BJ (cell line): ENCODE results near the gene TEKT5. TPM values are rescaled to one million over a fixed set of nuclear protein-coding genes. Genes with fewer than 3 reads are reported as not detected.

Source experiments
- CTCF ChIA-PET: fragments of 350-600 bp; formaldehyde crosslinking; extraction: SDS; loops from one replicate; lab custom pipeline; 2021; ENCODE audit warnings: antibody characterized with exemption, inconsistent platforms; lab: Yijun Ruan, JAX
- POLR2A ChIA-PET: fragments of 300-600 bp; sonication (Branson Sonifier 250); formaldehyde crosslinking; extraction: SDS; loops from one replicate; lab custom pipeline; 2021; ENCODE audit warnings: antibody characterized with exemption; lab: Charles Lee
- DNase-seq: peaks from one replicate; pipeline ENCODE4 v3.0.0-alpha.2; 2011; ENCODE audit warnings: low read depth
- H3K27me3 ChIP-seq: 2 replicates; pipeline ENCODE4 v1.6.0; 2011; ENCODE audit warnings: low read length; ENCODE audit not compliant: control insufficient read depth, insufficient read depth
- H3K36me3 ChIP-seq: 2 replicates; pipeline ENCODE4 v1.5.1; 2011; ENCODE audit warnings: low read length; ENCODE audit not compliant: control insufficient read depth, insufficient read depth
- H3K4me3 ChIP-seq: 2 replicates; pipeline ENCODE4 v1.5.1; 2011; ENCODE audit warnings: low read depth, mild to moderate bottlenecking, control low read depth, low read length
- polyA plus RNA-seq: library from polyadenylated mRNA; depleted of rRNA; stranded (reverse); fragments of >200 nt; gene quantifications from 2 replicates; pipeline ENCODE4 v1.2.3, GENCODE V29; 2011
- TF ChIP-seq, protein P1 (sequence below): IDR thresholded peaks from 2 replicates; pipeline ENCODE4 v1.5.1; 2011; ENCODE audit warnings: low read depth, mild to moderate bottlenecking, control low read depth, inconsistent platforms, low read length, moderate library complexity; ENCODE audit not compliant: insufficient read depth

Gene TEKT5
- polyA plus RNA-seq, 1 experiment: not detected

DNA sequence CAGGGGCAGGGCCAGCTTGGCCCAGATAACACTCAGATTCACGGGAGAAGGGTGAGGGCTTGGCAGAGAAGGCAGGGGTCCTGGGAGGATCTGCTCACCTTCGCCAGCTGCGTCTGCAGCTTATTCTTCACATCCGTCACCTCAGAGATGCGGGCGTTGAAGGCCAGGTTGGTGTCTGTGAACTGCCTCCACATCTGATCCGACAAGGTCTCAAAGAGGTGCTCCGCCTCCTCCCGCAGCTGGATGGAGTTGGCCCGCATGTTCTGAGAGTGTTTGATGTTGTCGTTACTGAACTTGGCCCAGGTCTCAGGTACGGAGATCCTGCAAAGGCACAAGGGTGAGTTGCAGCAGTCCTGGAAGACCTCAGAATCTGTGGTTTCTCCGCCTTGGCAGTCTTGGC, 18.9 kb downstream of the TEKT5 start:
- TF ChIP-seq, protein P1, sequence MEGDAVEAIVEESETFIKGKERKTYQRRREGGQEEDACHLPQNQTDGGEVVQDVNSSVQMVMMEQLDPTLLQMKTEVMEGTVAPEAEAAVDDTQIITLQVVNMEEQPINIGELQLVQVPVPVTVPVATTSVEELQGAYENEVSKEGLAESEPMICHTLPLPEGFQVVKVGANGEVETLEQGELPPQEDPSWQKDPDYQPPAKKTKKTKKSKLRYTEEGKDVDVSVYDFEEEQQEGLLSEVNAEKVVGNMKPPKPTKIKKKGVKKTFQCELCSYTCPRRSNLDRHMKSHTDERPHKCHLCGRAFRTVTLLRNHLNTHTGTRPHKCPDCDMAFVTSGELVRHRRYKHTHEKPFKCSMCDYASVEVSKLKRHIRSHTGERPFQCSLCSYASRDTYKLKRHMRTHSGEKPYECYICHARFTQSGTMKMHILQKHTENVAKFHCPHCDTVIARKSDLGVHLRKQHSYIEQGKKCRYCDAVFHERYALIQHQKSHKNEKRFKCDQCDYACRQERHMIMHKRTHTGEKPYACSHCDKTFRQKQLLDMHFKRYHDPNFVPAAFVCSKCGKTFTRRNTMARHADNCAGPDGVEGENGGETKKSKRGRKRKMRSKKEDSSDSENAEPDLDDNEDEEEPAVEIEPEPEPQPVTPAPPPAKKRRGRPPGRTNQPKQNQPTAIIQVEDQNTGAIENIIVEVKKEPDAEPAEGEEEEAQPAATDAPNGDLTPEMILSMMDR: no peak
- no peaks in the 10 kb centered on the region; the same call in none of the 2 replicates for H3K27me3 ChIP-seq
- H3K36me3 ChIP-seq: no peaks in the 10 kb centered on the region
- ChIA-PET POLR2A (no interaction called here), CTCF (no interaction called here)
- no peak for DNase-seq
- no peak overlapping the region for H3K4me3 ChIP-seq

DNA sequence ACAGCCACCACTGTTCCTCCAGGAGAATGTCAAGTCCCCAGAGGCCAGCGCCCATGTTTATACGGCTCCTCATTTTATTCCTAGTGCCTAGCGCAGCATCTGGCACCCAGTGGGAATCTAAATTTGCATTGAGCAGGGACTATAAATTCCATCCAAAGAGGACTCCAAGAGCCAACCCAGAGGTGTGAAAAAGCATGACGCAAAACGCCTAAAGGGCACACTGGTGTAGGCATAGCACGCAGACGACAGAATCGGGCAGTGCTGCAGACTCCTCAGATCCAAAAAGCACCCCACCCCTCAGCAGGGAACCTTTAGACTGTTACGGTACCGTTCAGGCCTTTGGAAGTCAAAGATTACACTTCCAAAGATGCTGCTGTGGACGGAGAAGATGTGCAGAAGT, 19.5 kb downstream of the TEKT5 start:
- POLR2A ChIA-PET: no interaction called here
- H3K4me3 ChIP-seq: no peak overlapping the region
- no peaks in the 10 kb centered on the region for H3K36me3 ChIP-seq
- CTCF ChIA-PET: no interaction called here
- no peak for DNase-seq
- TF ChIP-seq, protein P1: no peak
- no peaks in the 10 kb centered on the region; the same call in none of the 2 replicates for H3K27me3 ChIP-seq

DNA sequence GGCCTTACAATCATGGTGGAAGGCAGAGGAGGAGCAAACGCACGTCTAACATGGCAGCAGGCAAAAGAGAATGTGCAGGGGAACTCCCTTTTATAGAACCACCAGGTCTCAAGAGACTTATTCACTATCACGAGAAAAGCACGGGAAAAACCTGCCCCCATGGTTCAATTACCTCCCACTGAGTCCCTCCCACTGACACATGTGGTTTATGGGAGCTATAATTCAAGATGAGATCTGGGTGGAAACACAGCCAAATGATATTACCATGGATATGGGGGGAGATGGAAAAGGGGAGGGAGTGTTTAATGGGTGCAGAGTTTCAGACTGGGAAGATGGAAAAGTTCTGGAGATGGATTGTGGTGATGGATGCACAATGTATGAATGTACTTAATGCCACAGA, 23.0 kb downstream of the TEKT5 start:
- ChIA-PET POLR2A (no interaction called here), CTCF (no interaction called here)
- no peaks in the 10 kb centered on the region for H3K36me3 ChIP-seq
- TF ChIP-seq, protein P1: no peak
- no peak for DNase-seq
- no peak overlapping the region for H3K4me3 ChIP-seq
- H3K27me3 ChIP-seq: no peaks in the 10 kb centered on the region; the same call in 1 of the 2 replicates

DNA sequence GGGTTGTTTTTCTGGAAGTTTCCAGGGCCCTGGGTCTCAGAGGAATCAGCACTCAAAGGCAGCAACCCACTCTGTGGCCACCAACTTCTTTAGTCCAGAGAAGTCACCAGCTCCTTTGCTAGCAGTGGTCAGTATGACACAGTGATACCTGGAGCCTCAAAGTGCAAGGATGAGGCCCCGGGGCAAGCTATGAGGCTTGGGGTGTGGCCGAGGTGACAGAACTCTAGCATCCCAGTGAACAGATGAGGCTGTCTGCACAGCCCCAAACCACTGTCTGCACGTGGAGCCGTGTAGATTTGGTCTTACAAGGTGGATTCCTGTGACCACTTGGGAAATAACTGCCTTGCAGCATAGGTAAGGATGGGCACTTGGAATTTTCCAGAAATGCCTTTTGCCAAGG, 24.9 kb downstream of the TEKT5 start:
- CTCF ChIA-PET: interaction anchor here (1.4 kb wide), 1 partner anchor 149 kb away, joined by 5 read pairs; no protein-coding TSS in a partner anchor

DNA sequence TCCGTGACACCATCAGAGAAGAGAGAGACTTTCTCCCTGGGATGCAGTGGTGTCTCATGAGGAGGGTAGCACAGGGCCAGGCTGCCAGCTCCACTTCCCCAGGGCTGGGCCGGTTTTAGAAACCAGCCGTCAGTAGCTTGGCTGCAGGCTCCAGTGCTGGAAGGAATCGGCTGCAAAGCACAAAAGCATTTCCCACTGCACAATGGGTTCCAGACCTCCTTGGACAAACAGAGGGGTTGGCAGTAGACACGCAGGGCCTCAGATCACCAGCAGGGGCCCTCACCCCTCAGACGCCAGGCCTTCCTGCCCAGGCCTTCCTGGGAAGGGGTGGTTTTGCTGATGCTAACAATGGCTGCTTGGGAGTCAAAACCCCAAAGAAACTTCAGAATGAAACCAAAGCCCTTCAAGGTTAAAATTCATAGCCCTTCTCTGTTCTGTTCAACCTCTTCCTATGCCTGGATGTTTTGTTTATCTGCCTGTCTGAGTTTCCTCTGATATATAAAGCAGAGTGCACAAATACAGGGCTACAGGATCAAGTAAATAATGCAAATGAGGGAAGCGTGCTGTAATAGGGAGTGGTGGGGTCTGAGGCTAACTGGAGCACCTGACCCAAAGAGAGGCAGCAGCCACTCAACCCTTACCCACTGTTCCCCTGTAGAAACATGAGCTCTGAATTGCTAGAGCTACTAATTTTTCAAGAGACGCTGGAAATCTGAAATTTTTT, 26.2 kb downstream of the TEKT5 start:
- ChIA-PET CTCF (interaction anchor here (0.7 to 1.8 kb wide), 9 partner anchors 15 to 244 kb away, joined by 3 to 6 read pairs (median 4); no protein-coding TSS in a partner anchor), POLR2A (no interaction called here)
- Histone ChIP-seq H3K4me3 (no peak overlapping the region), H3K36me3 (no peaks in the 10 kb centered on the region), H3K27me3 (no peaks in the 10 kb centered on the region; the same call in 1 of the 2 replicates)
- TF ChIP-seq, protein P1: peak; percentile 68
- DNase-seq: no peak

More for the DNA sequence above, 24.9 kb downstream of the TEKT5 start:
- POLR2A ChIA-PET: no interaction called here
- H3K4me3 ChIP-seq: no peak overlapping the region
- no peaks in the 10 kb centered on the region for H3K36me3 ChIP-seq
- DNase-seq: no peak
- TF ChIP-seq, protein P1: no peak
- H3K27me3 ChIP-seq: no peaks in the 10 kb centered on the region; the same call in 1 of the 2 replicates
